ENCODE results near the gene GSTO2.

The GSTO2 gene

GRCh38 chr10:104333032-104333727 is 64.2 kb downstream of the GSTO2 start:
- Histone ChIP-seq H3K4me3 (ENCODE audit: low read depth, low read length) (no peak overlapping the region), H3K9me3 (ENCODE audit: control insufficient read depth, insufficient read depth, low read depth, low read length) (no peaks in the 10 kb centered on the region), H3K4me1 (ENCODE audit: control insufficient read depth, insufficient read depth, low read length) (peaks cover 47% of the 10 kb centered on the region), H3K27ac (ENCODE audit: extremely low read depth, low read depth, low read length) (no peak overlapping the region), H3K36me3 (ENCODE audit: control insufficient read depth in 2 of 2, insufficient read depth in 1 of 2, low read length in 2 of 2) (no peaks in the 10 kb centered on the region)
- POLR2A ChIA-PET = no interaction called here
- CTCF ChIA-PET = interaction anchor here (0.6 to 1.8 kb wide), 2 partner anchors 17 to 18 kb away, joined by 3 to 8 read pairs; no protein-coding TSS in a partner anchor
- TF ChIP-seq ZNF629 (tag by site-specific recombination; IDR thresholded peaks at IDR 0.05) (peak; percentile 74), ZNF610 (tag by site-specific recombination; IDR thresholded peaks at IDR 0.05; ENCODE audit: borderline replicate concordance) (no peak), ZNF341 (tag by site-specific recombination; IDR thresholded peaks at IDR 0.05; ENCODE audit: low read depth) (peak; percentile 41; the same call in 1 of the 2 replicates), PRDM1 (tag by site-specific recombination; IDR thresholded peaks at IDR 0.05) (peak; percentile 33; the same call in 1 of the 2 replicates), TSHZ1 (tag by site-specific recombination; IDR thresholded peaks at IDR 0.05; ENCODE audit: borderline replicate concordance) (no peak), ZNF514 (tag by site-specific recombination; IDR thresholded peaks at IDR 0.05) (no peak), YY2 (tag by site-specific recombination; IDR thresholded peaks at IDR 0.05) (no peak), KLF16 (tag by site-specific recombination; IDR thresholded peaks at IDR 0.05) (no peak), ZNF501 (tag by site-specific recombination; IDR thresholded peaks at IDR 0.05) (no peak), ZSCAN30 (tag by site-specific recombination; IDR thresholded peaks at IDR 0.05) (no peak), ZNF837 (tag by site-specific recombination; IDR thresholded peaks at IDR 0.05) (no peak), ZNF391 (tag by site-specific recombination; IDR thresholded peaks at IDR 0.05; ENCODE audit: borderline replicate concordance, low read depth) (no peak), ZNF174 (tag by site-specific recombination; IDR thresholded peaks at IDR 0.05) (no peak), SP3 (tag by site-specific recombination; IDR thresholded peaks at IDR 0.05) (no peak), ZBTB21 (tag by site-specific recombination; IDR thresholded peaks at IDR 0.05) (peak; percentile 26; the same call in 1 of the 2 replicates), SP2 (tag by site-specific recombination; IDR thresholded peaks at IDR 0.05) (peak; percentile 26; the same call in 1 of the 2 replicates), ZNF394 (tag by site-specific recombination; IDR thresholded peaks at IDR 0.05; ENCODE audit: borderline replicate concordance) (no peak), ZNF223 (tag by site-specific recombination; IDR thresholded peaks at IDR 0.05) (no peak), KLF17 (tag by site-specific recombination; IDR thresholded peaks at IDR 0.05) (peak; percentile 90), ZNF426 (tag by site-specific recombination; IDR thresholded peaks at IDR 0.05) (no peak)
- TF ChIP-seq, protein P1, sequence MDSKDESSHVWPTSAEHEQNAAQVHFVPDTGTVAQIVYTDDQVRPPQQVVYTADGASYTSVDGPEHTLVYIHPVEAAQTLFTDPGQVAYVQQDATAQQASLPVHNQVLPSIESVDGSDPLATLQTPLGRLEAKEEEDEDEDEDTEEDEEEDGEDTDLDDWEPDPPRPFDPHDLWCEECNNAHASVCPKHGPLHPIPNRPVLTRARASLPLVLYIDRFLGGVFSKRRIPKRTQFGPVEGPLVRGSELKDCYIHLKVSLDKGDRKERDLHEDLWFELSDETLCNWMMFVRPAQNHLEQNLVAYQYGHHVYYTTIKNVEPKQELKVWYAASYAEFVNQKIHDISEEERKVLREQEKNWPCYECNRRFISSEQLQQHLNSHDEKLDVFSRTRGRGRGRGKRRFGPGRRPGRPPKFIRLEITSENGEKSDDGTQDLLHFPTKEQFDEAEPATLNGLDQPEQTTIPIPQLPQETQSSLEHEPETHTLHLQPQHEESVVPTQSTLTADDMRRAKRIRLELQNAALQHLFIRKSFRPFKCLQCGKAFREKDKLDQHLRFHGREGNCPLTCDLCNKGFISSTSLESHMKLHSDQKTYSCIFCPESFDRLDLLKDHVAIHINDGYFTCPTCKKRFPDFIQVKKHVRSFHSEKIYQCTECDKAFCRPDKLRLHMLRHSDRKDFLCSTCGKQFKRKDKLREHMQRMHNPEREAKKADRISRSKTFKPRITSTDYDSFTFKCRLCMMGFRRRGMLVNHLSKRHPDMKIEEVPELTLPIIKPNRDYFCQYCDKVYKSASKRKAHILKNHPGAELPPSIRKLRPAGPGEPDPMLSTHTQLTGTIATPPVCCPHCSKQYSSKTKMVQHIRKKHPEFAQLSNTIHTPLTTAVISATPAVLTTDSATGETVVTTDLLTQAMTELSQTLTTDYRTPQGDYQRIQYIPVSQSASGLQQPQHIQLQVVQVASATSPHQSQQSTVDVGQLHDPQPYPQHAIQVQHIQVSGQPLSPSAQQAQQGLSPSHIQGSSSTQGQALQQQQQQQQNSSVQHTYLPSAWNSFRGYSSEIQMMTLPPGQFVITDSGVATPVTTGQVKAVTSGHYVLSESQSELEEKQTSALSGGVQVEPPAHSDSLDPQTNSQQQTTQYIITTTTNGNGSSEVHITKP (tag by site-specific recombination; IDR thresholded peaks at IDR 0.05) = peak; percentile 99
- TF ChIP-seq, protein P2, sequence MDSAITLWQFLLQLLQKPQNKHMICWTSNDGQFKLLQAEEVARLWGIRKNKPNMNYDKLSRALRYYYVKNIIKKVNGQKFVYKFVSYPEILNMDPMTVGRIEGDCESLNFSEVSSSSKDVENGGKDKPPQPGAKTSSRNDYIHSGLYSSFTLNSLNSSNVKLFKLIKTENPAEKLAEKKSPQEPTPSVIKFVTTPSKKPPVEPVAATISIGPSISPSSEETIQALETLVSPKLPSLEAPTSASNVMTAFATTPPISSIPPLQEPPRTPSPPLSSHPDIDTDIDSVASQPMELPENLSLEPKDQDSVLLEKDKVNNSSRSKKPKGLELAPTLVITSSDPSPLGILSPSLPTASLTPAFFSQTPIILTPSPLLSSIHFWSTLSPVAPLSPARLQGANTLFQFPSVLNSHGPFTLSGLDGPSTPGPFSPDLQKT (IDR thresholded peaks at IDR 0.05; ENCODE audit: borderline replicate concordance, low read depth, low read length) = no peak
- TF ChIP-seq, protein P3, sequence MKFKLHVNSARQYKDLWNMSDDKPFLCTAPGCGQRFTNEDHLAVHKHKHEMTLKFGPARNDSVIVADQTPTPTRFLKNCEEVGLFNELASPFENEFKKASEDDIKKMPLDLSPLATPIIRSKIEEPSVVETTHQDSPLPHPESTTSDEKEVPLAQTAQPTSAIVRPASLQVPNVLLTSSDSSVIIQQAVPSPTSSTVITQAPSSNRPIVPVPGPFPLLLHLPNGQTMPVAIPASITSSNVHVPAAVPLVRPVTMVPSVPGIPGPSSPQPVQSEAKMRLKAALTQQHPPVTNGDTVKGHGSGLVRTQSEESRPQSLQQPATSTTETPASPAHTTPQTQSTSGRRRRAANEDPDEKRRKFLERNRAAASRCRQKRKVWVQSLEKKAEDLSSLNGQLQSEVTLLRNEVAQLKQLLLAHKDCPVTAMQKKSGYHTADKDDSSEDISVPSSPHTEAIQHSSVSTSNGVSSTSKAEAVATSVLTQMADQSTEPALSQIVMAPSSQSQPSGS (tag by site-specific recombination; IDR thresholded peaks at IDR 0.05; ENCODE audit: low read depth) = peak; percentile 82
- TF ChIP-seq, protein P4, sequence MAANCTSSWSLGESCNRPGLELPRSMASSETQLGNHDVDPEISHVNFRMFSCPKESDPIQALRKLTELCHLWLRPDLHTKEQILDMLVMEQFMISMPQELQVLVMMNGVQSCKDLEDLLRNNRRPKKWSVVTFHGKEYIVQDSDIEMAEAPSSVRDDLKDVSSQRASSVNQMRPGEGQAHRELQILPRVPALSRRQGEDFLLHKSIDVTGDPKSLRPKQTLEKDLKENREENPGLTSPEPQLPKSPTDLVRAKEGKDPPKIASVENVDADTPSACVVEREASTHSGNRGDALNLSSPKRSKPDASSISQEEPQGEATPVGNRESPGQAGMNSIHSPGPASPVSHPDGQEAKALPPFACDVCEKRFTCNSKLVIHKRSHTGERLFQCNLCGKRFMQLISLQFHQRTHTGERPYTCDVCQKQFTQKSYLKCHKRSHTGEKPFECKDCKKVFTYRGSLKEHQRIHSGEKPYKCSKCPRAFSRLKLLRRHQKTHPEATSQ (tag by site-specific recombination; IDR thresholded peaks at IDR 0.05) = no peak
